Frontal cortex (tissue), 4 donors: Measurements from ENCODE around the gene KIF18B. TPM values are rescaled to one million over a fixed set of nuclear protein-coding genes. Genes with fewer than 3 reads are reported as not detected.
"Not testable (repeated sequence)": the region's sequence is repeated elsewhere in the genome, so short reads cannot be mapped to it uniquely, and the experiment has no call there.

ENCODE experiments used
- DNase-seq, 2 donors: peaks; one replicate each; pipeline ENCODE4 v3.0.0; 2012; ENCODE audit warnings: low spot score in 2 of 2
- FAIRE-seq: peaks from 2 replicates; lab custom pipeline; 2012; peaks lifted over from hg19 to GRCh38; lab: Jason Lieb, UNC
- total RNA-seq: library from RNA; depleted of rRNA; stranded (reverse); fragments of >200 nt; gene quantifications from one replicate; pipeline ENCODE4 v1.2.3, GENCODE V29; 2014
- donor health status: control.
- donor health status: control.
- donor health status: control.

KIF18B gene
- total RNA-seq, 1 donor from 2014 or later, result 0.41 TPM

DNA sequence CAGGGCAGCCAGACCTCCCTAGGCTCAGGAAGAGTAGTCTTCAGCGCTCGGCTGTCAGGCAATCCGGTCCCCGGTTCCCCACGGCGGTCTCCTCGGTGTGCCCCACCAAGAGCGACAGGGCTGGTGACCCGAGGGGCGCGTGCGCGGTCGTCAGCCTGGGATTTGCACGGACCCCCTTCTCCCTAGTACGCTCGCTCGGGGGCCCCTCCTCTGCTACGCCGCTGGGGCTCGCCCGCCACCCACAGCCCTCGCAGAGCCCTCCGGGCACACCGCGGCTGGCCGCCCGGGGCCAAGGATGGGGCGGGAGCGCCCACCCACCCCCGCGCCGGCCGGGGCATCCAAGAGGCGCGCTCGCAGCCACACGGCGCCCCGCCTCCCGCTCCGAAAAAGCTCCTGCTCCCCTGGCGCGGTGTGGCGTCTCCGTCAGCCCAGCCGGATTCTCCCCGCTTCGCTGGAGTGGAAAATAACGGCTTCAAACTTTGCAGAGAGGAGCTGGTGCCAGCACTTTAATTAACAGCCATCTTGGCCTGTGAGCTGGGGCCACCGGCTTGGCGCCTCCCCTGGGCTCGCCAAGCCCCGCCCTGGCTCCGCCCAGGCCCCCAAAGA, 22.7 kb upstream of the KIF18B start:
- DNase-seq (peak in 1 of 2 donors; percentile 70), FAIRE-seq (no peak)

DNA sequence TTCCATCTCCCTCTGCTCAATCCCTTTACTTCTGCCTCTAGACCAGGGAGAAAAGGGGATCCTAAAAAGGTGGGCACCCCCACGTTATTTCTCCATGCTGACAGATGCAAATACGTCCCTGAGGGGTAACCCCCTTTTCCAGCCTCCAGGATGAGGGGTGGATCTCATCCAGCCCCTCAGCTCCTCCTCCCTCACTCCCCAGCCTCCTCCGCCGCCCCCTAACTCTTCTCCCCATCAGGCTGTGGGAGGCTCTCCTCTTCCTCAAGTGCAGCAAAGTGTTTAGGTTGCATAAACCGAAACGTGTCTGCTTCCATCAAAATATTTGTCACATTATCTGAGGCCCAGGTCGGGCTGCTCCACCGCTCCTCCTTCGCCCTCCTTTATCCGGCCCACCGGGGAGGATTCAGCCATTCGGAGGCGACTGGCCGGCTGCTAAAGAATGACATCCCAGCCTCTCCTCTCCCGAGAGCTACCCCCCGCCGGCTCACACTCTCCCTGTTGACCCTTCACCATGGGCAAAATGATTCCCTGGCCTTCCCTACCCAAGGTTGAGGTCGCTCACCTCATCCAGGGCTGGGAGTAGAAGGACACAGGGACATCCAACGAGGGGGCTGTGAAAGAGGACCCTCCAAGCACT, 21.7 kb upstream of the KIF18B start:
- FAIRE-seq, result no peak
- DNase-seq, result no peak

DNA sequence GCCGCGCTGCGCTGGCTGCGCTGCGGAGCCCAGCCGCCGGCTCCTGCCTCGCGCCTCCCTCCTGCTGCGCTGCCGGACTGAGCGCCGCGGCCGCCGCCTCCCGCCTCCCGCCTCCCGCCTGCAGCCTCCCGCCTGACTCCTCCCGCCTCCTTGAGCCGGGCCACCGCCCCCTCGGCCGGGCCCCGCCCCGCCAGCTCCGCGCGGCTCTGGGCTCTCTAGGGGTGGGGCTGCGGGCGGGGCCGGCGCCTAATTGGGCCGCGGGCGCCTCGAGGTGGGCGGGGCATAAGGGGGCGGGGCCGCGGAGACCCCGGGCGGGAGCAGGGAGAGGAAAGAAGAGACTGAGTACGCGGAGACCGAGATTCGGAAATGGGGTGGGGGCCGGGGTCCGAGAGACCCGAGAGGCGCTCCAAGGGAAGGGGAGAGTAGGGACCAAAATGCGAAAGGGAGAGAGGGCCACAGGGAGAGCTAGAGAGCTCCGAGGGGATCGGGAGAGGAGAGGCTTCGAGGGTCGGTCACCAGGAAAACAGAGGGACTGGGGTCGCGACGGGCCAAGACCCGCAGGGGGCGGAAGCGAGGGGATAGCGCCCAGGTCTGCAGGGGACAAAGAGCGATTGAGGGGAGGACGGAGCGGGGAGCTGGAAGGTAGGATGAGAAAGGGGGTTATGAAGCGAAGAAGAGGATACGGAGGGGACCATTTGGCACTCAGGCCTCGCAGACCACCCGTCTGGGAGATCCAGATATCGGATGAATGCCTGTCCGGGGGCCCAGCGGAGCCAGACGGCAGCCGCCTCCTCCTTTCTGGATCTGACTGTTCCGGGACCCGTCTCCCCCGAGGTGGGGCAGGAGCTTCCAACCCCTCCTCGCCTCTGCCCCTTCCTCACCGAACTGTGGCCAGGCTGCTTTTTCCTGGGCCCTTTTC, 20.9 kb upstream of the KIF18B start, which contains the start of gene C1QL1:
Gene C1QL1 (minus strand): TSS at position 79 of the 919 bp plus-strand sequence. CDS start 255 bp downstream, outside the sequence.
- no peak for FAIRE-seq
- peak; percentile 99 for DNase-seq

DNA sequence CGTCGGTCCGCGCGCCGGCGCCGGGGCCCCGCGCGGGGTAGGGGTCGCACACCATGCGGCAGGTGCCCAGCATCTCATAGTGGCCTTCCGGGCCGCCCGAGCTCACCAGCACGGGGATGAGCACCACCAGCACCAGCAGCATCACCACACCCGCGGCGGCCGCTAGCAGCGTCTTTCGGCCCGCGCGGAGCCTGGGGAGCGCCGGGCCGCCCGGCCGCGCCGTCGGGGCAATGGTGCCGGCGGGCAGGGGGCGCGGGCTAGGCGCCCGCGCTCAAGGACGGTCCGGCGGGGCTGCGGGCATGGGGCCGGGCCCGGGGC, 20.3 kb upstream of the KIF18B start:
- FAIRE-seq (no peak), DNase-seq (no peak)

DNA sequence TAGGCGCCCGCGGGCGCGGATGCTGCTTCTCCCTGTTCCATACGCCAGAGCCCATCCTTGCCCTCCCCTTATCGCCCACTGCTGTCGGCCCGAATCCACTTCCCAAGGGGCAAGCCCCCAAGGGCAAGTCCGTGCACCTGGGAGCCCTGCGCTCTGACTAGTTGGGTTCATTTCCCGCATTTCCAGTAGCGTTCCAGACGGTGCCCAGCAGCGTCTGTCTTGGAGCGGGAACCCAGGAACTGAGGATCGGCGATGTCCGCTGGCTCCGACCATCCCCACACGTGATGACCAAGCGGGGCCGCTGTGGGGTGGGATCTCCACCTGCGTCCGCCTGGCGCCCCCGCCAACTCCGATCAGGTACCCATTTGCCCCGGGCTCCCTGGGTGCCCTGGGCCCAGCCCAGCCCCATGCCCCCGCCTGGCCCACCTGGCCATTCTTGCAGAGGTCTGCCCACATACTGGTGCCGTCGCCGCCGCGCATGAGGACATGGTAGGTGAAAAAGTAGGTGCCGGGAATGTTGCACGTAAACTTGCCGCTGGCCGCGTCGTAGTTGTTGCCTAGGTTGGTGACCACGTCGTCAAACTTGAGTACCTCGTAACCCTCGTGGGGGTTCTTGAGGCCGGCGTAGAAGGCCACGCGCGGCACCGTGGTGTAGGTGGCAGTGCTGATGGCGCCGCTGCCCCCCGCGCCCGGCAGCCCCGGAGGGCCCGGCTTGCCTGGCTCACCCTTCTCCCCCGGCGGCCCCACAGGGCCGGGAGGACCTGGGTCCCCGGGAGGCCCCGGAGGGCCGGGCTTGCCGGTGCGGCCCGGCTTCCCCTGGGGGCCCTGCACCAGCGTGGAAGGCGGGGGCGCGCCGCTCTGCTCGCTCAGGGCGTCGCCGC, 19.7 kb upstream of the KIF18B start:
- FAIRE-seq (no peak), DNase-seq (no peak)

DNA sequence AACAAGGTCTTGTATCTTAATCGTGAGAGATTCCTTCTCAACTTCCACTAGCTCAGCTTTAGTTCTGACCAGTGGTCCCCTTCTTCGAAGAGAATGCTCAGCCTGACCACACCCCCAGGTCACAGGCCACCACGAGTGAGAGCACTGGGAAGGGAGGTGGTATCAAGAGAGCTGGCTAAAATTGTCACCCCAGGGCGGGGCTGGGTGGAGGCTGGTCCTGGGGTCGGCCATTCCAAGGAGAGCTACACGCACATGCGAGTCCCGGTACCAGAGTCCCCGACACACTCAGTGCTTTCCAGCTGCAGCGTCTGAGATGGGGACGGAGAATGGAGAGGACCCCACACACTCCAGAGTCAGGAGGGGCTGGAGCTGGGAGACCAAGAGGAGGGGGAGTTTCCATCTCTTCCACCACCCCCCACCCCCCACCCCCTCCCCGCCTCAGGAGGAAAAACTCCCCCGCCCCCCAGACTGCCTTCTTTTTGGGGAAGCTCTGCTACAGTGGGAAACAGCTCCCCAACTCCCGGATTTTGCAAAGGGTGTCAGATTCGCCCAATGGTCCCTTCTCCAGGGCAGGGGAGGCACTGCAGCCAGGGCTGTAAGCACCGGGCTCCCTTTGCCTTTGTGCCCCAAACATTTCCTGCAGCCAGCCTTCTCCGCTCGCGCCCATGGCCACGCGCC, 18.9 kb upstream of the KIF18B start:
- FAIRE-seq, result no peak

DNA sequence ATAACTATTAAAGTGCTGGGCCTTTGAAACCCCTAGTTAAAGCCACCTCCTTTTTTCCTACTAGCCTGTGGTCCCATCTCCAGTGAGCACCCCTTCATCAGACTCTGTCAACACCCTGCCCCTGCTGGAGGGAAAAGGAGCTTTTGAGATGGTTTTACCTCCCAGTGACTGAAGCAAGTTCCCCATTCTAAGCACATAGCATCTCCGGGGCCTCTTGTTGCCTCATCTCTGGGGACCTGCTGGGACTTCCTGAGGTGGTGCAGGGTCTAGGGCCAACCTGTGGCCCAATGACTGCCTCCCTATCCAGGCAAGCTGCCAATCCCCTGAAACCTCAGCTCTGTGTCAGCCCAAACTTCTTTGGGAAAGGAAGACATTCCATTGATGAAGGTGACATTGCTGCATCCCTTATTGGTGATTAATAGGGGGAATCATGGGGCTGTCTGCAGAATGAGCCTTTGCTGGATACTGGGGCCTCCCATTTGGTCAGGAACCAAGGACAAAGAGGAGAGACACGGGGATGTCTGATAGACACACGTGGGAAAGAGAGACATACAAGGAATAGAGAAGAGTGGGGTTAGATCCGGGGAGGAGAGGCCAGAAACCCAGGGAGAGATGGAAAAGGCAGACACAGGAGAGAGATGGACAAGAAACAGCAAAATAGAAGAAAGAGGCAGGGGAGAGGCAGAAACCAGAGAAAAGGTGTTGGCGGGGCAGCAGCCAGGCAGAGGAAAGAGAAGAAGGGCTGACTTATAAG, 18.1 kb upstream of the KIF18B start:
- FAIRE-seq (no peak), DNase-seq (no peak)

More for the DNA sequence above, 18.9 kb upstream of the KIF18B start:
- DNase-seq, result no peak

DNA sequence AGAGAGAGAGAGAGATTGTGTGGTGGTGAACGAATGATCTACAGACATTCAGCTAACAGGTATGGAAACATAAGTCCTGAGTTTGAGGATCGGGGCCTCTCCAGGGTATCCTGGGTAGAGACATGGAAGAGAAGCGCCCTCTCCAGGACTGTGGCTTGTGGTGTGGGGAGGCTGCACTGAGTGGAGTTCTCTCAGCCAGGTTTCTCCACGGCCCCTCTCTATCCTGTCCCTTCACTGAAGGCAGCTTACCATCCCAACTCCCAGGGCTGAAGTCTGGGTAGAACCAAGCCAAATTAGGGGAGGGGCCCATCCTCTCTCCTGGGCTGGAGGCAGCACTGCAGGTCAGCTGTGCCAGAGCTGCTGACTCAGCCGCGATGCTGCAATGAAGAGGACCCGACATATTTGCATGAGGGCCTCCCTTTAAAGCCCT, 14.4 kb upstream of the KIF18B start:
- no peak for FAIRE-seq
- DNase-seq, result no peak

DNA sequence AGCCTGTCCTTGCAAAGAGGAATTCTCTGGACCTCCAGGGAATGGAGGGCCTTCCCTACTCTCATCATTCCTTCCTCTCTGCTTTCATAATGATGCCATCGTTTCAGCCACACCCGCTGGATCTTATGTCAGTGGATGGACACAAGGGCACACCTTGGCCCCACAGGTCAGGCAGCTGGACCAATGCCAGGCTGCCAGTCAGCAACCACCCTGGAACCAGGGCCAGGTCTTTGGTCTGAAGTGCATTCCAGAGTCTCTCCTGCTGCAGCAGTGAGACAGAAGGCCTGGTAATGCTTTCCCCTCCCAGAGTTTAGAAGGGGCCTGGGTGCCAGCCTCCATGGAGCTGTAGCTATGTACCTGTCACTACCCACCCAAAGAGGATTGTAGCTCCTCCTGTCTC, 13.1 kb upstream of the KIF18B start:
- FAIRE-seq (no peak), DNase-seq (no peak)

DNA sequence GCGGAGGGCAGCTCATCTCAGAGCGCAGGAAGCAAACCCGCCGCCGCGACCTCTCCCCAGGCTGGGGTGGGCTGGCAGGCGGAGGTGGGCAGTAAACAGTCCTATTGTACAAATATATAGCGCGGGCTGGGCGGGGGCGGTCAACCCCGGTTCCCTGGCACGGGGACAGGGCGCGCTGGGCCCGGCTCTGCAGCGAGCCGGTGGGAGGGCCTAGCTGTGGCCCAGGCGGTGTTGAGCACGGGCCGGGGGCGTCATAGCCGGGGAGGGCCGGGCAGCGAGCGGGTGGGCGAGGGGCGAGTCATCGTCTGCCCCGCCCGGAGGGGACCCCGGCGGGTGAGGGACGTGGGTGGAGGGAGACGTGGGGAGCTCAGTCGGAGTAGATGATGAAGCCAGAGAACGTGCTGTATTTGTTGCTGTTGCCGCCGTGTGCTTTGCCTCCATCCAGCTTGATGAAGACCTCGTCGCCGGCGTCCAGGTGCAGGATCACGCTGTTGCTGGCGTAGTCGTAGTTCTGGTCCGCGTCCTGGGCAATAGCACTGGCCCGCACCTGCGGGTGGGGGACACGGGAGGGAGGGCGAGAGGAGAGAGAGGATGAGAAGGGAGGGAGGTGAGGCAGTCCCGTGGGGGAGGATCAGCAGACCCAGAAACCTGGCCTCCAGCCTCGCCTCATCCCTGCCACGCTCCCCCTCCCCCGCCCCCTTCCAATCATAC, 12.4 kb upstream of the KIF18B start:
- FAIRE-seq, result no peak
- no peak for DNase-seq

DNA sequence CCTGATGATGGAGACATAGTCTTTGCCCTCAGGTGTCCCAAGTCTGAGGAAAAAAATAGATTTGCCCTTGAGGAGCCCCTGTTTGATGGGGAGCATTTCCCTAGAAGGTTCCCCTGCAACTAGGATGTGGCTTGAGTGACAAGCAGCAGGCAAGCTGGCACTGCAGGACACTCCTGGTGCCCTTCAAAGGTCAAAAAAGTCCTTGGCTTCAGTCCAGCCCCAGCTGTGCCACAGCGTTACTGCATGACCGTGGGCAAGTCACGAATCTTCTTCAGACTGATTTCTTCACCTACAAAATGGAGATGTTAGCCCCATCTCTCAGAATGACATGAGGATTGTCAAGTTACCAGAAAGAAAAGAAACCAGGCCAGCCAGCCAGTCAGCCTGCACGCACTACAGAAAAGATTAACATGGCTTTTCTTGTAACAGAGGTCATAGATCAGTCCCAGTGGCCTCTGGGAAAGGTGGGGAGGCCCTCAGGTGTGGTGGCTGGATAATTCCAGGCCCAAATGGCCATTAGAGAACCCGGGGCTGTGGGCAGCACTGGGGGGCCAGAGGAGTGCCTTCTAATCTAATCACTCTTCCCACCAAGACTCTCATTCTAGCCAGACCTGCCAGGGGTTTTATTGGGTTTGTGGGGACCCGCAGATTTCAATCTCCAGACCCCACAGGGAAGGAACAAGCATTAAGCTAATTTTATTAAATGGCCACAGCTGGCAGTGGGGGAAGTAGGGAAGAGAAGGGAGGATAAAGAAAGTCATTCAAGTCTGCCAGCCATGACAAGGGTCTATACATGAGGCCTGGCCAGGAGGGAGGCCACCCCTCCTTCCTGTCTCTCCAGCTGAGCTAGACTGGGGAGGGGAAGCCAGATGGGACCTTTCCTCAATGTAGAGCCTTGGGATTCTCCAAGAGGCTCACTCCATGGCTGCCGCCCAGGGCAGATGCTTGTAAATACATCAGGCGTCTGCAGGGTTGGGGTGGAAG, 9.7 kb upstream of the KIF18B start:
- DNase-seq, result no peak
- no peak for FAIRE-seq

DNA sequence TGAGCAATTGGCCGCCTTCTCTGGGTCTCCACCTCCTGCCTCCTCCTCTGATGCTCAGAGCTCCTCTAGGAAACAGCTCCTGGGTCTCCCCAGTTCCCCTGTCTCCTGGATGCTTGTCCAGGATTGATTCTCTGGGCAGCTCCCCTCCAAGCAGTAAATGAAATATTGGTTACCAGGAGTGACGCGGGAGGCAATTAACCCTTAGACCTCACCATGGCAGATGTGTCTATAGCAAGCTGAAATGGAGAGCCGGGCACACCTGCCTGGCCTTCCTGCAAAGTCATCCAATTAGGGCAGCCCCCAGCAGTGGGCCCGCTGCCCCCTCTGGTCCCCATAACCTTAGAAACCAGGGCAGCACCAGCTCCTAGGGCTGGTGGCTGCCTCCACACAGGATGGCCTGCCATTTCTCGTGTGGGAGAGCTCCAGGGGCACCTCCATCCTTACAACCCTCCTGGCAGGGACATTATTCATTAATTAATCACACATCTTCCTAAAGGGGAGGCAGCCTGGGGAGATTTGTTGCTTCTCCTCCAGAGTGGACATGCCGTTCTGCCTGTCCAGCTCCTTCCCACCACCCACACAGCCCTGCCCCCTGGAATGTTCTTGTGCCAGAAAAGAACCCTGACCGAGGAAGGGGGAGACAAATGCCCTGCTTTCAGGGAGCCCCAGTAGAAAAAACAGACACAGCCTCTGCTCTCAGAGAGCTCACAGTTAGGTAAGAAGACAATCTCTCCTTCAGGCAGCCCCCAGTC, 8.3 kb upstream of the KIF18B start:
- FAIRE-seq (no peak), DNase-seq (no peak)

DNA sequence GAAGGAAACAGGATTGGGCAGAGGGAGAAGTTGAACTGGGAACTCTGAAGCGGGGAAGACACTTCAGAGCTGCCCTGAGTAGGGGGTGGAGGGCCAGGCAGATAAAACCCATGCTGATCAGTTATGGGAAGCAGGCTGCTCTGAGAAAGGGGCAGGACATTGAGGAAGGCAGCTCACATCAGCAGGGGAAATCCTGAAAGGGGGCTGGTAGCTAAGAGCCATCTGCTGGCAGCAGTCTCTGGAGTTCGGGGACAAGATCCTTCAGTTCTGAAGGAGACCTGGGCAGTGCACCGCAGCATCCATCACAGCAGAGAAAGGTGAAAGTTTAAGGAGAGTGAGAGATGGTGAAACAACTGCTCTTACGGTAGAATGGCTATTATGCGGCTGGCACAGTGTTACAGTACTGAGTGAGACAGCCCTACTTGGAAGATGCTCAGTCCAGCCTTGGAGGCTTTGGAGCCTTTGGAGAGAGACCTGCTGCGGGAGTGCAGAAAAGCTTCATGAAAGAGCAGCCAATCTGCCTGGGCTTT, 5.4 kb upstream of the KIF18B start:
- FAIRE-seq (no peak), DNase-seq (no peak)

DNA sequence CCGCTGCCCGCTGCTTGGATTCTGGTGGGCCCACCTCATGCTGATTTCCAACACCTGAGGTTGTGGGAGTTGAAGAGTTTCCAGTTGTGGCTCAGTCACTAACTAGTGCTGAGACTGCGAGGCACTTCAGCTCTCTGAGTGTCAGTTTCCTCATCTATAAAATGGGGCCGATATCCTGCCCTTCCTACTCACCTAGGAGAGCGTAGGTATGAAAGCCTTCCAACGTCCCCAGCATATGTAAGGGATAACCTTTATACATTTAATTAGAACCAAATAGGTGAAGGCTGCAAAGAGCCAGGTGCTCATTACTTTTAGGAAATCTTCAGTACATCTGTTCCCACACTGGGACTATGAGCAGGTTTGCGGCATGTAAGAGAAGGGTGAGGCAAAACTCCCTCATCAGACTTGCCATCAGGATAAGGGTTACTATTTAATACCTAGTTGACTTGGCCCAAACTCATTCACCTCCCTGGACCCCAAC, 782 bp upstream of the KIF18B start:
- FAIRE-seq (no peak), DNase-seq (no peak)

DNA sequence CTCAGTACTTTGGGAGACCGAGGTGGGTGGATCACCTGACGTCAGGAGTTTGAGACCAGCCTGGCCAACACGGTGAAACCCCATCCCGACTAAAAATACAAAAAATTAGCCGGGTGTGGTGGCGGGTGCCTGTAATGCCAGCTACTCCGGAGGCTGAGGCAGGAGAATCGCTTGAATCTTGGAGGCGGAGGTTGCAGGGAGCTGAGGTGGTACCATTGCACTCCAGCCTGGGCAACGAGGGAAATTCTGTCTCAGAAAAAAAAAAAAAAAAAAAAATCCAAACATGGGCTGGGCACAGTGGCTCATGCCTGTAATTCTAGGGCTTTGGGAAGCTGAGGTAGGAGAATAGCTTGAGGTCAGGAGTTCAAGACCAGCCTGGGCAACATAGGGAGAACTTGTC, 1.9 kb downstream of the KIF18B start:
- not testable (repeated sequence) for DNase-seq, FAIRE-seq

DNA sequence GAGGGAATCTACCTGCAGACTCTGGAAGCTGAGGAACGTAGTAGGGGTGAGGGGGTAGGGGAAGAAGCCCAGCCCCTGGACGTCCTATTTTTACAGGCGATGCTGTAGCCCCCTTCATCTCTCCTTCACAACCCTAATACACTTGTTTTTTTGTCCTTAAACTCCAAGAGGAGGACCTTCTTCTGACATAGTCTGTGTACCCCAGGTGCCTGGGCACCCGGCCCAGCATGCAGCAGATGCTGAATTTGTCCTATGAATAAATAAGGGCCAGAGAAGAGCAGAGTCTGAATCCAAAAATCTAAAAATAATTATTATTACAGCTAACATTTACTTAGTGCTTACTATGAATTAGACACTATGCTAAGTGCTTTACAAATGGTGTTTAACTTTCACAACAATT, 5.1 kb downstream of the KIF18B start:
- DNase-seq (no peak), FAIRE-seq (no peak)
